BLaER1 treated with 17β-estradiol and CSF1 and Interleukin-3, amounts not matched to agents 10 nM and 100 nM (cell line): ENCODE results near the gene SFTPD.

Source experiments
- H3K27ac ChIP-seq, 11 experiments: shearing (Covaris generic); formaldehyde crosslinking; 2 replicates each; pipeline ENCODE4 v1.8.1; 2022
- H3K27me3 ChIP-seq, 11 experiments: shearing (Covaris generic); formaldehyde crosslinking; 2 replicates each; pipeline ENCODE4 v1.8.1; 2022
- H3K36me3 ChIP-seq, 11 experiments: shearing (Covaris generic); formaldehyde crosslinking; 2 replicates each; pipeline ENCODE4 v1.8.1; 2022
- H3K4me1 ChIP-seq, 10 experiments: shearing (Covaris generic); formaldehyde crosslinking; 2 replicates each; pipeline ENCODE4 v1.8.1; 2022
- H3K4me2 ChIP-seq, 11 experiments: shearing (Covaris generic); formaldehyde crosslinking; 2 replicates each; pipeline ENCODE4 v1.8.1; 2022
- H3K4me3 ChIP-seq, 10 experiments: shearing (Covaris generic); formaldehyde crosslinking; 2 replicates each; pipeline ENCODE4 v1.8.1; 2022
- H3K9ac ChIP-seq, 11 experiments: shearing (Covaris generic); formaldehyde crosslinking; 2 replicates each; pipeline ENCODE4 v1.8.1; 2022
- H3K9me3 ChIP-seq, 11 experiments: shearing (Covaris generic); formaldehyde crosslinking; replicated peaks in 1 of 11; 2 replicates each; pipeline ENCODE4 v1.8.1; 2022
- H4K20me1 ChIP-seq, 11 experiments: shearing (Covaris generic); formaldehyde crosslinking; 2 replicates each; pipeline ENCODE4 v1.8.1; 2022
- Cebpa-rat ChIP-seq, 11 experiments: shearing (Covaris generic); IDR thresholded peaks; 2 replicates each; pipeline ENCODE4 v1.8.1; 2022

SFTPD gene

DNA sequence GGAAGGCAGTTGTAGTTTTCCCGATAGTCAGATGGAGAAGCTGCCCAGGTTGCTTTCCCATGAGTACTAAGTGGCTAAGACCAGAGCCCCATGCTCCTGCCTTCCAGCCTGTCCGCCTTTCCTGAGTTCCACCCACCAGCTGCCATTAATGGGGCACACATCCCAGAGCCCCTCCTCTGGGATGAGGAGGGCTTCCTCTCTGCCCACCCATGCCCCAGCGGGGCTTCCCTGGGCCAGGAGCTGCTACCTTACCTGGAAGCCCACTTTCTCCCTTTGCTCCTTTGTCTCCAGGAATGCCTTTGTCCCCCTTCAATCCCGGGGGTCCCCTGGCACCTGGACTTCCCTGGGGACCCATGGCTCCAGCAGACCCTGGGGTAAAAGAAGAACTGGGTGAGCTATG is 7.8 kb downstream of the SFTPD start:
- no peaks in the 10 kb centered on the region; a peak in 2 of 22 replicates for H4K20me1 ChIP-seq
- H3K27ac ChIP-seq, result peak overlapping the region in 3 of 11 experiments; percentile 17 to 39 (median 37); a peak in 2 of 22 replicates
- no peak overlapping the region for H3K4me3 ChIP-seq
- no peak overlapping the region for H3K4me2 ChIP-seq
- peaks cover 0 to 4% (median 0%) of the 10 kb centered on the region in 11 experiments; a peak in 1 of 22 replicates for H3K27me3 ChIP-seq
- no peak for TF ChIP-seq Cebpa-rat (IDR thresholded peaks at IDR 0.05)
- no peaks in the 10 kb centered on the region for H3K9me3 ChIP-seq
- no peaks in the 10 kb centered on the region for H3K36me3 ChIP-seq
- H3K9ac ChIP-seq, result no peak overlapping the region
- peaks cover 29 to 49% (median 41%) of the 10 kb centered on the region in 10 experiments for H3K4me1 ChIP-seq

DNA sequence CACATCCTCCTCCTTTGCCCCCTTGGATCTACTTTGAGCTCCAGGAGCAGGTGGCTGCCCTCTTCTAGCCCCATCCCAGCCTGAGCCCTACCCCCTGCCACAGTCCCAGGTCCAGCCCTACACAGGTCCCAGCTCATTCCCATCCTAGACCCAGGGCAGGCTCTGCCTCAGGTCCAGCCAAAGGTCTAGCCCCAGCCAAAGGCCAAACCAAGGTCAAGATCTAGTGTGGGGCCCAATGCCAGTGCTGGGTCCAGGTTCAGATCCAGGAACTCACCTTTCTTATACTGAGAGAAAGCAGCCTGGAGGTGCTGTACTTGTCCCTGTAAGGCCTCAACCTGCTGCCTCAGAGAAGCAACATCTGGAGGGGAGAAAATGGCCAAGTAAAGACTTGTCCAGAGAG is 8.5 kb downstream of the SFTPD start:
- Histone ChIP-seq H3K9me3 (no peaks in the 10 kb centered on the region), H3K4me2 (peak overlapping the region in 7 of 11 experiments; percentile 78 to 88 (median 83); a peak in 13 of 22 replicates), H4K20me1 (no peaks in the 10 kb centered on the region; a peak in 2 of 22 replicates), H3K27me3 (peaks cover 0 to 4% (median 0%) of the 10 kb centered on the region in 11 experiments; a peak in 1 of 22 replicates), H3K36me3 (no peaks in the 10 kb centered on the region), H3K27ac (peak overlapping the region in 10 of 11 experiments; percentile 60 to 89 (median 78); a peak in 18 of 22 replicates), H3K4me1 (peaks cover 29 to 49% (median 42%) of the 10 kb centered on the region in 10 experiments), H3K4me3 (no peak overlapping the region), H3K9ac (0 out of 22 replicates have a peak overlapping the region, but pooled peaks of 1 of the 11 experiments have one; percentile 8)
- TF ChIP-seq Cebpa-rat (IDR thresholded peaks at IDR 0.05), result no peak

DNA sequence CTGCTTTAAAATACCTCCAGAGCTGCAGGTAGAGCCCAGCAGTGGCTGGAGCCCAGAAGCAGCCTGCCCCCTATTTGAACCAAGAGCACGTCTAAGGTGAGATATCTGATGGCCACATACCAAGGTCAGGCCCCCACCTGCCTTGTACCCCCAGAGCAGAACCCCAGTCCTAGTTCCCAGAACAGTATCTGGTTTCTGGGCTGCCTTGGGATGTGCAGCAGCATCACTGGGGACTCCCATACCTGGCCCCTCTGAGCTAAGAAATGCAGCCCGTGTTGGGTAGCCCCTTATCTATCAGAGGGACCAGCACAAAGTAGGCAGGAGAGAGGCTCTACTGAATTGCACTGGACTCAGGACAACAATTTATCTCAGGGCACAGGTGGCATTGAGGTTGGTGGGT is 8.9 kb downstream of the SFTPD start:
- Histone ChIP-seq H3K27me3 (peaks cover 0 to 4% (median 0%) of the 10 kb centered on the region in 11 experiments; a peak in 1 of 22 replicates), H3K27ac (peak overlapping the region in 10 of 11 experiments; percentile 60 to 89 (median 78); a peak in 20 of 22 replicates), H4K20me1 (no peaks in the 10 kb centered on the region; a peak in 2 of 22 replicates), H3K9me3 (no peaks in the 10 kb centered on the region), H3K9ac (peak overlapping the region in 6 of 11 experiments; percentile 8 to 68 (median 50); a peak in 3 of 22 replicates), H3K4me1 (peaks cover 29 to 52% (median 43%) of the 10 kb centered on the region in 10 experiments), H3K4me2 (peak overlapping the region; percentile 62 to 88 (median 81)), H3K36me3 (no peaks in the 10 kb centered on the region), H3K4me3 (no peak overlapping the region)
- TF ChIP-seq Cebpa-rat (IDR thresholded peaks at IDR 0.05), result no peak

DNA sequence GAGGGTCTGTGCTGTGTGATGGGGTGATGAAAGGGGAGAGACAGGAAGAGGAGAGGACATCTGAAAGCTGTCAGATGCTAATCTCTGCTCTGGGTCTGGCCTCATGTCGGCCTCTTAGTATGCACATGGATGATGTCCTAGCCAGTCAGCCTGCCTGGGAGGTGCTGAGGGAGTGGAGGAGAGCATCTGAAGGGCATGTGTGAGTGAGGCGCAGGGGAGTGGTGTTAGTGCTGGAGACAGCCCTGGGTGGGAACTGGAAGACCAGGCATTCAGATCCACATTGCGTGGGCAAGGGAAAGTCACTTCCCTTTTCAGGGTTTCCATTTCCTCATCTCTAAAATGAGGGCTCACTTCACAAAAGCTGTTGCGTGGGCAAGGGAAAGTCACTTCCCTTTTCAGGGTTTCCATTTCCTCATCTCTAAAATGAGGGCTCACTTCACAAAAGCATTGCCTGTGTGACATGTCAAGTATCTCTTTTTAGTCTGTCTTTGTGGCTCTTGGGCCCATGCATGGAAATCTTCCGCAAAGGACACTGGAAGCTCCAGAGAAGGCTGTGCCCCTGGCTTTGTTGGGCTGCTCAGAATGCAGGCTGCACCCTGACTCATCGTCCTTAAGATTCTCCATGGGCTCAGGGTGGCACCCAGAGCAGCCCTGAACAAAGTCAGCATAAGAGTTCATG is 10.0 kb downstream of the SFTPD start:
- Histone ChIP-seq H3K4me3 (no peak overlapping the region), H3K27me3 (peaks cover 0 to 8% (median 0%) of the 10 kb centered on the region in 11 experiments; a peak in 1 of 22 replicates), H3K27ac (peak overlapping the region in 10 of 11 experiments; percentile 60 to 89 (median 78); a peak in 21 of 22 replicates), H3K4me2 (peak overlapping the region; percentile 62 to 88 (median 82)), H3K9me3 (no peaks in the 10 kb centered on the region), H3K9ac (peak overlapping the region in 9 of 11 experiments; percentile 18 to 68 (median 57); a peak in 15 of 22 replicates), H3K36me3 (no peaks in the 10 kb centered on the region), H4K20me1 (no peaks in the 10 kb centered on the region; a peak in 2 of 22 replicates), H3K4me1 (peaks cover 29 to 53% (median 46%) of the 10 kb centered on the region in 10 experiments)
- peak in 9 of 11 experiments; percentile 72 to 91 (median 84); a peak in 17 of 22 replicates for TF ChIP-seq Cebpa-rat (IDR thresholded peaks at IDR 0.05)

- Histone ChIP-seq H3K4me3 (no peak overlapping the region; a peak in 1 of 20 replicates), H3K36me3 (no peaks in the 10 kb centered on the region), H3K4me1 (peaks cover 29 to 53% (median 46%) of the 10 kb centered on the region in 10 experiments), H3K27ac (peak overlapping the region in 10 of 11 experiments; percentile 18 to 89 (median 78); a peak in 20 of 22 replicates), H3K4me2 (peak overlapping the region; percentile 62 to 88 (median 81)), H3K27me3 (peaks cover 0 to 8% (median 0%) of the 10 kb centered on the region in 11 experiments; a peak in 1 of 22 replicates), H4K20me1 (no peaks in the 10 kb centered on the region; a peak in 2 of 22 replicates), H3K9me3 (no peaks in the 10 kb centered on the region), H3K9ac (peak overlapping the region in 5 of 11 experiments; percentile 25 to 67 (median 39); a peak in 7 of 22 replicates)
- no peak for TF ChIP-seq Cebpa-rat (IDR thresholded peaks at IDR 0.05)
Observed at GRCh38 chr10:79937701-79938151, 11.2 kb downstream of the SFTPD start.

DNA sequence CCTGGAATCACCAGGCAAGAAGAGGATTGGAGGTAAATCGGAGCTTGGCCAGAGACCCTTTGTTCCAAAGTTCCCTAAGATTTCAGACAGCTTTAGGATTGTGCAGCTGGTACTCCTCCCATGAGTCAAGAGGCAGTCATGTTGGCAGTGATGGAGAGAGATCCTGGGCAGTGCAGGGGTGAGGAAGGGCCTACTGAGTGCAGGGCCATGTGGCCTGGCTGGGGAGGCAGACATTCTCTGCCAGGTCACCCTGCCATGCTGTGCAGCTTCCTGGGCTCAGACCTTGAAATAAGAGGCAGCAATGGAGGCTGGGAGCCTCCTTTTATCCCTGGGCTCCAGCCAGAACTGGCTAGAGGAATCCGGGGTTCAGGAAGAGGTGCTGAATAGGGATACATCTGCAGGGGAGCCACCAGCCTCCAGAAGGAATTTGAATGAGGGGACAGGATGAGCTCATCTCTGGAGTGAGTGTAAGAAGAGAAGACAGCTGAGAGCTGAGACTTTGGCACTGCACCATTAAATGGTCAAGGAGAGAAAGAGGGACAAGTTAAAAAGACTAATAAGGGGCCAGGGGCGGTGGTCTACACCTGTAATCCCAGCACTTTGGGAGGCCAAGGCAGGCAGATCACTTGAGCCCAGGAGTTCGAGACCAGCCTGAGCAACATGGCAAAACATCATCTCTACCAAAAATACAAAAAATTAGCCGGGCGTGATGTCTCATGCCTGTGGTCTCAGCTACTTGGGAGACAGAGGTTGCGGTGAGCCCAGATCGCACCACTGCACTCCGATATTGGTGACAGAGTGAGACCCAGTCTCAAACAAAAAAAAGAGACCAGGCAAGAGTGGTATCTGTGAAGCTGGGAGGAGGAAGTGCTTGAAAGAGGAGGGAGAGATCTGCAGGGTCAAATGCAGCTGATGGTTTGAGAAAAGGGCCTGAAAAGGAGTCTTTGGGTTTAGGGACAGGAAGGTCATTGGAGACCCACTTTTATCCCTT is 12.0 kb downstream of the SFTPD start:
- H4K20me1 ChIP-seq, result no peaks in the 10 kb centered on the region; a peak in 2 of 22 replicates
- no peaks in the 10 kb centered on the region for H3K36me3 ChIP-seq
- no peaks in the 10 kb centered on the region for H3K9me3 ChIP-seq
- peaks cover 0 to 8% (median 0%) of the 10 kb centered on the region in 11 experiments; a peak in 1 of 22 replicates for H3K27me3 ChIP-seq
- H3K27ac ChIP-seq, result peak overlapping the region in 10 of 11 experiments; percentile 18 to 89 (median 78); a peak in 19 of 22 replicates
- peaks cover 29 to 53% (median 44%) of the 10 kb centered on the region in 10 experiments for H3K4me1 ChIP-seq
- H3K9ac ChIP-seq, result peak overlapping the region in 5 of 11 experiments; percentile 25 to 67 (median 39); a peak in 5 of 22 replicates
- no peak for TF ChIP-seq Cebpa-rat (IDR thresholded peaks at IDR 0.05)
- peak overlapping the region; percentile 62 to 88 (median 81) for H3K4me2 ChIP-seq
- no peak overlapping the region for H3K4me3 ChIP-seq

DNA sequence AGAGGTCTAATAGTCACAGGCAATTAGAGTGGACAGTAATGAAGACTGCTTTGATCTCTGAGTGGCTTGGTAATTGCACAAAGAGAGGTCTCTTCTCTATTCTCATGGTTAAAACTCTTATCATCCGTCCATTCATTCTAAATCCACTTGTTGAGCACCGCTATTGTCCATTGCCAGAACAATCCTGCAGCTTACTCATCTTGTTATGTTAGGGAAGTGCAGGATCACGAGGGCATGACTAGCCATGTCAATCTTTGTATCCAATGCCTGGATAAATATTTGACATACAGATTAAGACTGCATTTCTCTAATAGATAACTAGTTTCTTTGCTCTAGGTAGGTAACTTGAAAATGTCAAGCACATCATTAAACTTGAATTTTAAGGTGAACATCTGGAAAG is 14.9 kb downstream of the SFTPD start:
- H3K27ac ChIP-seq, result no peak overlapping the region
- peaks cover 0 to 16% (median 0%) of the 10 kb centered on the region in 11 experiments; a peak in 2 of 22 replicates for H3K27me3 ChIP-seq
- H4K20me1 ChIP-seq, result no peaks in the 10 kb centered on the region; a peak in 1 of 22 replicates
- H3K9ac ChIP-seq, result no peak overlapping the region
- no peak overlapping the region for H3K4me2 ChIP-seq
- no peaks in the 10 kb centered on the region for H3K36me3 ChIP-seq
- no peak for TF ChIP-seq Cebpa-rat (IDR thresholded peaks at IDR 0.05)
- no peaks in the 10 kb centered on the region for H3K9me3 ChIP-seq
- peaks cover 17 to 36% (median 25%) of the 10 kb centered on the region in 10 experiments for H3K4me1 ChIP-seq
- no peak overlapping the region for H3K4me3 ChIP-seq

DNA sequence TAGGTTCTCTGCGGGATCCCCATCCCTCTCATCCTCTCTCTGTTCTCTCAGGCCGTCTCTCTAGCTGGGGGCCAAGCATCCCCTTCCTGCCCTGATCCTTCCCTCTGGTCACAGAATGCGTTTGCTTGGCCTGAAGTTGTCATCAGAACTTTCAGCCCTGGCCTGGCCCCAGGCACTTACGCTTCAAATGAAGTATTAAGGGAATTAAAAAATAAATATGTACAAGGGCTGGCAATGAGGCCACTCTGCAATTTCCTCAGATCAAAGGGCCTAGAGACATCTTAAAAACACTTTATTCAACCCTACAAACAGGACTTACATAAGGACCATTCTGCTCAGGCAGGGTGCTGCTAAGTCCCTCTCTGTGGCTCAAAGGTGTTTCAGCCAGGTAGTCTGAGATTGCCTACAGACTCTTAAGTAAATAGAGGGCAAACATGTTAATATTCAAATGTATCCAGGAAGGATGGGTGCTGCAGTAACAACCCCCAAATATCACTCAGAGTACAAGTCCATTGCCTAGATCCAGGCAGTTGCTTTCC is 16.0 kb downstream of the SFTPD start:
- H3K4me3 ChIP-seq, result no peak overlapping the region
- peaks cover 7 to 26% (median 17%) of the 10 kb centered on the region in 10 experiments for H3K4me1 ChIP-seq
- no peak overlapping the region for H3K4me2 ChIP-seq
- no peaks in the 10 kb centered on the region for H3K9me3 ChIP-seq
- H4K20me1 ChIP-seq, result no peaks in the 10 kb centered on the region
- H3K27me3 ChIP-seq, result peaks cover 0 to 16% (median 0%) of the 10 kb centered on the region in 11 experiments; a peak in 2 of 22 replicates
- TF ChIP-seq Cebpa-rat (IDR thresholded peaks at IDR 0.05), result no peak
- H3K36me3 ChIP-seq, result no peaks in the 10 kb centered on the region
- H3K9ac ChIP-seq, result no peak overlapping the region
- H3K27ac ChIP-seq, result no peak overlapping the region
